K562 (cell line): Measurements from ENCODE around the gene SIGLEC1. TPM values are rescaled to one million over a fixed set of nuclear protein-coding genes. Genes with fewer than 3 reads are reported as not detected.

ENCODE experiments used
- ATAC-seq: fragments of 200-7000 bp; cut with Tn5 transposase; 3 replicates; pipeline ENCODE4 v1.9.1; 2020; ENCODE audit warnings: moderate library complexity
- BruUV-seq: library from RNA; stranded (reverse); fragments of 400-500 nt; replicated peaks from 2 replicates; lab custom pipeline; 2021; lab: Mats Ljungman, UMichigan
- CTCF ChIA-PET: fragments of 300-600 bp; formaldehyde crosslinking; extraction: SDS; loops from one replicate; lab custom pipeline; 2021; ENCODE audit warnings: low intra/inter-chr PET ratio; lab: Yijun Ruan, JAX
- POLR2A ChIA-PET: fragments of 300-600, 350-650 bp; sonication (Branson Sonifier 250); formaldehyde crosslinking; extraction: SDS; loops from one replicate; lab custom pipeline; 2021; ENCODE audit warnings: antibody characterized with exemption, inconsistent platforms; lab: Yijun Ruan, JAX
- DNase-seq, 4 experiments: peaks; one replicate each; pipeline versions ENCODE4 v3.0.0 to v3.0.0-alpha.2; 2011 to 2018; ENCODE audit warnings: low spot score in 3 of 4, mixed read lengths in 3 of 4; ENCODE audit errors: extremely low read depth in 1 of 4
- FAIRE-seq: peaks from 2 replicates; lab custom pipeline; 2011; peaks lifted over from hg19 to GRCh38; lab: Jason Lieb, UNC
- H2AFZ ChIP-seq: 2 replicates; pipeline ENCODE4 v1.6.0; 2011; ENCODE audit warnings: low read depth, low read length, control low read depth, inconsistent platforms
- H3K27ac ChIP-seq: fragments of 200-600 bp; 3 replicates; pipeline ENCODE4 v1.8.0; 2011; ENCODE audit warnings: low read depth, mild to moderate bottlenecking, control low read depth, inconsistent platforms, low read length, moderate library complexity, mixed read lengths; ENCODE audit errors: extremely low read depth
- H3K27me3 ChIP-seq, 2 experiments: fragments of 300-600 bp in 1 of 2; 2 replicates in 1 of 2; 3 replicates in 1 of 2; pipeline versions ENCODE4 v1.6.0 to v1.8.0; 2011; ENCODE audit warnings: inconsistent platforms in 2 of 2, low read length in 2 of 2, mild to moderate bottlenecking in 1 of 2, mixed read lengths in 1 of 2, moderate library complexity in 1 of 2; ENCODE audit not compliant: control insufficient read depth in 2 of 2, insufficient read depth in 2 of 2
- H3K36me3 ChIP-seq: fragments of 300-600 bp; 3 replicates; pipeline ENCODE4 v1.8.0; 2011; ENCODE audit warnings: mild to moderate bottlenecking, low read length, inconsistent platforms; ENCODE audit not compliant: control insufficient read depth, insufficient read depth
- H3K4me1 ChIP-seq, 2 experiments: fragments of 200-600 bp in 1 of 2; replicated peaks in 1 of 2; 2 replicates in 1 of 2; 3 replicates in 1 of 2; pipeline versions ENCODE4 v1.5.1 to v1.8.0; 2011; ENCODE audit warnings: inconsistent platforms in 2 of 2, low read length in 2 of 2, mild to moderate bottlenecking in 1 of 2, mixed read lengths in 1 of 2, moderate library complexity in 1 of 2; ENCODE audit not compliant: control insufficient read depth in 2 of 2, insufficient read depth in 2 of 2
- H3K4me2 ChIP-seq: 2 replicates; pipeline ENCODE4 v1.6.1; 2011; ENCODE audit warnings: low read length, control low read depth, inconsistent platforms, mixed read lengths; ENCODE audit not compliant: insufficient read depth
- H3K4me3 ChIP-seq: fragments of 200-600 bp; sonication (generic), shearing (Covaris generic); 2 replicates; pipeline ENCODE4 v1.5.1; 2016; ENCODE audit warnings: control low read depth, inconsistent platforms
- H3K79me2 ChIP-seq: fragments of 200-600 bp; 3 replicates; pipeline ENCODE4 v1.8.0; 2011; ENCODE audit warnings: low read length, inconsistent platforms; ENCODE audit not compliant: control insufficient read depth, insufficient read depth
- H3K9ac ChIP-seq, 2 experiments: 2 replicates each; pipeline versions ENCODE4 v1.6.0 to v1.6.1; 2011; ENCODE audit warnings: low read depth in 2 of 2, low read length in 2 of 2, control low read depth in 1 of 2, inconsistent platforms in 1 of 2, mild to moderate bottlenecking in 1 of 2, mixed read lengths in 1 of 2; ENCODE audit not compliant: insufficient read depth in 1 of 2
- H3K9me1 ChIP-seq: one replicate; pipeline ENCODE4 v1.6.0; 2011; ENCODE audit warnings: inconsistent platforms, mild to moderate bottlenecking, low read length, moderate library complexity; ENCODE audit not compliant: control insufficient read depth, insufficient read depth
- H3K9me3 ChIP-seq: replicated peaks from 2 replicates; pipeline ENCODE4 v1.5.1; 2011; ENCODE audit warnings: low read depth, low read length, inconsistent platforms; ENCODE audit not compliant: control insufficient read depth, insufficient read depth
- H4K20me1 ChIP-seq: replicated peaks from 2 replicates; pipeline ENCODE4 v1.6.1; 2011; ENCODE audit warnings: low read length, inconsistent platforms, mixed read lengths; ENCODE audit not compliant: control insufficient read depth, insufficient read depth
- ARID1B ChIP-seq: fragments of 450-650 bp; IDR thresholded peaks from 2 replicates; pipeline ENCODE4 v1.6.1; 2016; ENCODE audit warnings: antibody characterized with exemption, mild to moderate bottlenecking, inconsistent platforms
- FOS ChIP-seq: IDR thresholded peaks from 3 replicates; pipeline ENCODE4 v1.6.1; 2011; ENCODE audit not compliant: insufficient read length; ENCODE audit errors: extremely low read depth
- MCM2 ChIP-seq: fragments of 450-650 bp; IDR thresholded peaks from 2 replicates; pipeline ENCODE4 v1.6.1; 2017; ENCODE audit warnings: low read depth, mild to moderate bottlenecking
- NFXL1 ChIP-seq: fragments of 450-650 bp; formaldehyde crosslinking; IDR thresholded peaks from 2 replicates; pipeline ENCODE4 v1.4.0; 2021; ENCODE audit warnings: mild to moderate bottlenecking
- NR1H2 ChIP-seq: sonication (generic); formaldehyde crosslinking; IDR thresholded peaks from 2 replicates; pipeline ENCODE4 v1.4.0; 2020; ENCODE audit warnings: mild to moderate bottlenecking, missing genetic modification reagents
- SIN3B ChIP-seq: fragments of 450-650 bp; IDR thresholded peaks from 2 replicates; pipeline ENCODE4 v1.6.1; 2017; ENCODE audit warnings: low read depth, mild to moderate bottlenecking, moderate library complexity
- STAT5A ChIP-seq: IDR thresholded peaks from 2 replicates; pipeline ENCODE4 v1.6.1; 2012; ENCODE audit warnings: low read length, inconsistent platforms, borderline replicate concordance
- TCF7 ChIP-seq: sonication (generic); IDR thresholded peaks from 2 replicates; pipeline ENCODE4 v1.6.1; 2016; ENCODE audit warnings: antibody characterized with exemption, borderline replicate concordance
- TCFL5 ChIP-seq: fragments of 250-450 bp; sonication (Bioruptor Pico); conservative IDR thresholded peaks from 2 replicates; pipeline ENCODE4 v1.6.1; 2021; ENCODE audit warnings: mild to moderate bottlenecking, moderate library complexity, matching md5 sums
- XRCC4 ChIP-seq: IDR thresholded peaks from one replicate; pipeline ENCODE4 v1.6.1; 2011; ENCODE audit not compliant: insufficient read depth, insufficient read length; ENCODE audit errors: extremely low read depth
- WGBS: fragments of 100-300 bp; shearing (Covaris generic); methylation state at CpG from one replicate; pipeline ENCODE4 v1.1.6; 2016; ENCODE audit warnings: low coverage, mixed read lengths; ENCODE audit not compliant: insufficient coverage; ENCODE audit errors: missing lambda C conversion rate; 5-methylcytosine and 5-hydroxymethylcytosine counted together
- in situ Hi-C: fragments of 300-500 bp; cut with MboI; formaldehyde crosslinking; loops from 4 replicates; pipeline ENCODE4 v1.15.0; 2018; ENCODE audit warnings: inconsistent platforms, mixed read lengths
- intact Hi-C: fragments of 100-400 bp; cut with micrococcal nuclease; formaldehyde crosslinking; loops from 2 replicates; pipeline ENCODE4 v1.14.2; 2022
- polyA plus RNA-seq, 8 experiments: library from polyadenylated mRNA; depleted of rRNA in 4 of 8; stranded (reverse) in 5 of 8; unstranded in 3 of 8; fragments of >200 nt; fragmentation: Nextera tagmentation in 2 of 8; fragmentation: Illumina TruSeq in 1 of 8; extraction: Ambion mirVana in 2 of 8; extraction: Trizol in 1 of 8; gene quantifications; 2 replicates each; pipeline versions ENCODE4 v1.2.1 to v1.2.3, GENCODE V29; 2011 to 2014; ENCODE audit warnings: inconsistent platforms in 1 of 8, missing spikeins in 1 of 8
- total RNA-seq, 7 experiments: library from RNA; depleted of rRNA in 6 of 7; stranded (reverse); fragments of >200 nt in 6 of 7; fragmentation: Illumina TruSeq in 2 of 7; extraction: Trizol in 2 of 7; gene quantifications; 2 replicates each; pipeline versions ENCODE4 v1.2.1 to v1.2.3, GENCODE V29; 2011 to 2021; ENCODE audit warnings: low replicate concordance in 1 of 7
- TF ChIP-seq, protein P1 (sequence below): fragments of 200-800 bp; sonication (Bioruptor generic); IDR thresholded peaks from 2 replicates; pipeline ENCODE4 v1.6.1; 2017; ENCODE audit warnings: missing genetic modification characterization, missing compliant biosample characterization
- TF ChIP-seq, protein P2 (sequence below): fragments of 450-650 bp; formaldehyde crosslinking; IDR thresholded peaks from 2 replicates; pipeline ENCODE4 v1.4.0; 2020; ENCODE audit warnings: mild to moderate bottlenecking
- TF ChIP-seq, protein P3 (sequence below): sonication (generic); formaldehyde crosslinking; IDR thresholded peaks from 2 replicates; pipeline ENCODE4 v1.8.0; 2022; ENCODE audit warnings: mild to moderate bottlenecking, missing genetic modification reagents, borderline replicate concordance

Gene SIGLEC1
- total and polyA plus RNA-seq, 9 of the 15 experiments (the other 6 are each of a cell fraction or from before 2014, with no cell fraction given) = 0.05 to 0.07 TPM; not detected in 7

DNA sequence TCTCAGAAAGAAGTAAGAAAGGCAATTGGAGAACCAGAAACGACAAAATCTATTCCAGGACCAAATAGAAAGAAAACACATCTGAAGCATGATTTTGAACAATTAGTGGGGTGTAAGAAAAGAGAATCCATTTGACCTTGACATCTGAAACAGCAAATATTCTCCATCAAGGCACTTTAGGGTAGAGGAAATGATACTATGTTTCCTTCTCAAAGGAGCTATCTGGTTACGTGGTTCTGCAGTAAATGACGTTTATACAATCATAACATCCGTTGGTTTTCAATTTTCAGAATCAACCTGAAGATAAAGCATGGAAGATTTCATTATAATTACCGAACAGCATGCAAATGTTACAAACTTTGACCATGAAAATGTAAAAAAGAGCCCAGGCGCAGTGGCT lies 8.2 kb upstream of the SIGLEC1 start:
- Histone ChIP-seq H3K27ac (no peak overlapping the region), H3K27me3 (peaks cover 0 to 5% of the 10 kb centered on the region in 2 experiments; a peak in 1 of 5 replicates), H4K20me1 (no peaks in the 10 kb centered on the region), H3K36me3 (no peaks in the 10 kb centered on the region), H3K9me1 (no peaks in the 10 kb centered on the region), H3K4me1 (peaks cover 0 to 3% of the 10 kb centered on the region in 2 experiments; a peak in 3 of 5 replicates), H3K9me3 (no peaks in the 10 kb centered on the region), H3K4me3 (no peak overlapping the region), H3K4me2 (no peak overlapping the region), H3K9ac (no peak overlapping the region), H2AFZ (no peak overlapping the region), H3K79me2 (no peaks in the 10 kb centered on the region)
- ChIA-PET CTCF (no interaction called here), POLR2A (no interaction called here)
- ATAC-seq (no peak), DNase-seq (no peak), FAIRE-seq (no peak)
- TF ChIP-seq TCF7 = no peak
- TF ChIP-seq, protein P1, sequence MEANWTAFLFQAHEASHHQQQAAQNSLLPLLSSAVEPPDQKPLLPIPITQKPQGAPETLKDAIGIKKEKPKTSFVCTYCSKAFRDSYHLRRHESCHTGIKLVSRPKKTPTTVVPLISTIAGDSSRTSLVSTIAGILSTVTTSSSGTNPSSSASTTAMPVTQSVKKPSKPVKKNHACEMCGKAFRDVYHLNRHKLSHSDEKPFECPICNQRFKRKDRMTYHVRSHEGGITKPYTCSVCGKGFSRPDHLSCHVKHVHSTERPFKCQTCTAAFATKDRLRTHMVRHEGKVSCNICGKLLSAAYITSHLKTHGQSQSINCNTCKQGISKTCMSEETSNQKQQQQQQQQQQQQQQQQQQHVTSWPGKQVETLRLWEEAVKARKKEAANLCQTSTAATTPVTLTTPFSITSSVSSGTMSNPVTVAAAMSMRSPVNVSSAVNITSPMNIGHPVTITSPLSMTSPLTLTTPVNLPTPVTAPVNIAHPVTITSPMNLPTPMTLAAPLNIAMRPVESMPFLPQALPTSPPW (CRISPR knock-in tag) = no peak
- TF ChIP-seq MCM2 = no peak
- no peak for TF ChIP-seq SIN3B
- TF ChIP-seq, protein P2, sequence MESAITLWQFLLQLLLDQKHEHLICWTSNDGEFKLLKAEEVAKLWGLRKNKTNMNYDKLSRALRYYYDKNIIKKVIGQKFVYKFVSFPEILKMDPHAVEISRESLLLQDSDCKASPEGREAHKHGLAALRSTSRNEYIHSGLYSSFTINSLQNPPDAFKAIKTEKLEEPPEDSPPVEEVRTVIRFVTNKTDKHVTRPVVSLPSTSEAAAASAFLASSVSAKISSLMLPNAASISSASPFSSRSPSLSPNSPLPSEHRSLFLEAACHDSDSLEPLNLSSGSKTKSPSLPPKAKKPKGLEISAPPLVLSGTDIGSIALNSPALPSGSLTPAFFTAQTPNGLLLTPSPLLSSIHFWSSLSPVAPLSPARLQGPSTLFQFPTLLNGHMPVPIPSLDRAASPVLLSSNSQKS (CRISPR knock-in tag) = no peak
- TF ChIP-seq TCFL5 (CRISPR knock-in tag) = no peak
- TF ChIP-seq FOS = no peak
- no peak for TF ChIP-seq XRCC4
- no peak for TF ChIP-seq ARID1B
- TF ChIP-seq STAT5A = no peak
- TF ChIP-seq NFXL1 (CRISPR knock-in tag) = no peak
- no peak for TF ChIP-seq NR1H2 (CRISPR knock-in tag)
- TF ChIP-seq, protein P3, sequence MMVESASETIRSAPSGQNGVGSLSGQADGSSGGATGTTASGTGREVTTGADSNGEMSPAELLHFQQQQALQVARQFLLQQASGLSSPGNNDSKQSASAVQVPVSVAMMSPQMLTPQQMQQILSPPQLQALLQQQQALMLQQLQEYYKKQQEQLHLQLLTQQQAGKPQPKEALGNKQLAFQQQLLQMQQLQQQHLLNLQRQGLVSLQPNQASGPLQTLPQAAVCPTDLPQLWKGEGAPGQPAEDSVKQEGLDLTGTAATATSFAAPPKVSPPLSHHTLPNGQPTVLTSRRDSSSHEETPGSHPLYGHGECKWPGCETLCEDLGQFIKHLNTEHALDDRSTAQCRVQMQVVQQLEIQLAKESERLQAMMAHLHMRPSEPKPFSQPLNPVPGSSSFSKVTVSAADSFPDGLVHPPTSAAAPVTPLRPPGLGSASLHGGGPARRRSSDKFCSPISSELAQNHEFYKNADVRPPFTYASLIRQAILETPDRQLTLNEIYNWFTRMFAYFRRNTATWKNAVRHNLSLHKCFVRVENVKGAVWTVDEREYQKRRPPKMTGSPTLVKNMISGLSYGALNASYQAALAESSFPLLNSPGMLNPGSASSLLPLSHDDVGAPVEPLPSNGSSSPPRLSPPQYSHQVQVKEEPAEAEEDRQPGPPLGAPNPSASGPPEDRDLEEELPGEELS (CRISPR knock-in tag) = no peak
- in situ Hi-C loops (no loop called here), intact Hi-C loops (no loop called here)
- 0% methylated on average over 6 of the region's 6 CpGs for WGBS
- BruUV-seq = no TSS peak
